HG03139 (cell line): ENCODE data around the gene LAMB4.

Experiments
- ATAC-seq: cut with Tn5 transposase; IDR thresholded peaks from one replicate; pipeline ENCODE4 v1.9.1; 2021; ENCODE audit not compliant: unreplicated experiment

LAMB4 gene

DNA sequence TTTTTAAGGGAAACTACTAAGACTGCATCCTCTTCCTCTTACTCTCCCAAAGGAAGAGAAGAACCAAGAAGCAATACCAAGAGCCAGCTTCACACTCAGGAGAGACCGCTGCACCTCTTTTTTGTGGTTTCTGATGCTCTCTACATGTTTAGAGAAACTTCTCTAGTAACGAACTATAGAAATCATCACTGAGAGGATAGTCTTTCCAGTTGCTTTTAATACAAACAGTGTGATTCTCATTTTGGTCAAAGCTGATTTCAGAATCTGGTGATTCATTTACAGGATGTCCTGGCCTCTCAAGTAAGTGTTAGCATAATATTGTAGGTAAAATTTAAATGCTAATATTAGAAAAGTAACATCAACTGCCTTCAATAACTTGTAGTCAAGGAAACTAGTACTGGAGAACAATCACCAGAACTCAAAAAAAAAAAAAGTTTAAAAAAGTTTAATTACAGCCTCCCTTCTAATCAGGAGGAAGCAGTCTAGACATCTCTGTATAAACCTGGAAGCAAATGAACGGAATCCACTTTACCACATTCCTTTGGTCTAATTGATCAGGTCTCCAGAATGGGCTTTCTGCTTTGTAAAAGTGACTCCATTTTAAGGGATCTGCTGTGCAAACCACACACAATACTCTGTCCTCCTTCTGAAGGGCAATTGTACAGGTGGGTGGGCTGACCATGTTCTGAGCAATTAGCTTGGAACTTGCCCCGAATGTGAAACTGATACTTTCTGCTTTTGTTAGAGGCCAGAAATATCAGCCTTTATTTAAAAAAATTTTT is 130.2 kb downstream of the LAMB4 start:
- no peak for ATAC-seq

DNA sequence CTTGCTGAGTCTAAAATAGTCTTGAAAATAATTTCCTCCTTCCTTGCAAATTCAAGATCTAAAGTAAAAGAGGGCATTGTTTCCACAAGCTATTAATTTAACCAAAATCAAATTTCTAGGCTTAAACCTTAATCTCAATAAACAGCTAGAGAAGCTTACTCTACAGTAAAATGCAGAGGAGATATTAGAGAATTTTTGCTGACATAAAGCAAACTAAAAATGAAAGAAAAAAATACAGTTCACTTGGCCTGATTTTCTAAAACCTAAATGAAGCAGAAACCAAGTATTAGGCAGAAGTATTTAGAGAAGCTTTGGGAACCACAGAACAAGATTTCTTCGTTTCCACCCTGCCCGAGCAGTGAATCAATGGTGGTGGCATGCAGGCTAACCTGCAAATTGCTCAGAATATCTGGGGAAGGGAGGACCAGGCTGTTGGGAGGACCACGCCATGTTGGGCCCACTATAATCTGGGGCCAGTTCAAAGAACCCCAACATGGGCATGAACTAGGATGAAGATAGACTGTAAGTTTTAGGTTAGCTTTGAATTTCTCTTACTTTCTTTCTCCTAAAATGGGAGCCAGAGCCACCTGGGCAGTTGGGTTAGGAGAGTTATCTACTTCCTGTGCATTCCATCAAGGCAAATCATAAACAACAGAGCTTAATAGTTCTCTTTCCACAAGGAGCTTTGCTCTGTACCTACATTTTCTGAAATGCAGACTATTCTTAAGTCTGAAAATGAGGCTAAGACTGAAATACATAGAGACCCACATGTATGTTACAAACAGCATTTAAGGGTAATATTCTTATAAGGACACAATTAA is 131.3 kb downstream of the LAMB4 start:
- ATAC-seq = no peak

DNA sequence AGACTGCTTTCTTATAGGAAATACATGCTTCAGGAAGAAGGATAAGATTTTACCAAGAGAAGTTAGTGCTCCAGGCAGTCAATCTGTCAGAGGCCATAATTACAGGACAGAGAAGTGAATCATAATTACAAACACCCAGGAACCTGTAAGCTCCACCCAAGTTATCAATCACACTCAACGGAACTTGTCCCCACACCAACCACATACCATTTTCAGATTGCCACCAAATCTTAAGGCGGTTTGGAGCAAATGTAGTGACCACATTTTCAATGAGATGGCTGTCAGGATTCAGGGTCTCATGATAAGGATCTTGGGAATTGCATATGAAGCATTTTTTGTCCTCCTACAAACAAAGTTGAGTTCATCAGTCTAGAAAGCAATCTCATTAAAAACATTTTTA is 132.0 kb downstream of the LAMB4 start:
- ATAC-seq = no peak

DNA sequence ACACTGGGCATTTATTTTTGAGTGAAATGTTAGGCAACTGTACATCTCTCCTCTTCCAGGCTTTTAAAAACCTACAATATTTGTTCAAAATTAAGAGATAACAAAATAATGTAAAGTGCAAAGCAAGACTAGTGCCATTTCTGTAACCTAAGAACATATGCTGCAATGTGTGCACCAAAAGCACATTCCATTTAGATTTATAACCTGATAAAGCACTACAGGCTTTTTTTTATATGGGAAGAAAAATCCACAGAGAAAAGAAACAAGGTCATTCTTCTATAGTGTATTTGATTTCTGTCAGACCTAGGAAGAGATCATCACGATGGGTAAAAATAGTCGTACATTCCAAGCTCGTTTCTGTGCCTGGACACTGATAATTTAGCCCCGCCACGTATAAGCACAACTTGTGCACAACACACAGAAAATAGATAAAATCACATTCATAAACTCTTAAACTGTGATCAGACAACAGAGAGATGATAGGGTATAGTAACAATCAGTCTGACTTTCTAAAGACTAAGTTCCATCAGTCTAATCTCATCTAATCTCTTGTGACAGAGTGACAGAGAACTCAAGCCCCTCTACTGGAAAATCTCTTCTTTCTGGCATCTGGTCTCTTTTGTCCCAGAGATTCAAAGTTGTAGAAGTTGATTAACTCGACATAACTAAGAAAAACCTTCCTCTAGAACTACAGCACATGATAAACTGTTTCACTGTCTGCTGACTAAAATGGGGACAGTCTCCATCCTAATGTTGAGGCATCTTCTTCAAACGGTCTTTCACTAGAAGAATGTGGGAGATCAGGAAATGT is 133.9 kb downstream of the LAMB4 start:
- ATAC-seq = no peak

DNA sequence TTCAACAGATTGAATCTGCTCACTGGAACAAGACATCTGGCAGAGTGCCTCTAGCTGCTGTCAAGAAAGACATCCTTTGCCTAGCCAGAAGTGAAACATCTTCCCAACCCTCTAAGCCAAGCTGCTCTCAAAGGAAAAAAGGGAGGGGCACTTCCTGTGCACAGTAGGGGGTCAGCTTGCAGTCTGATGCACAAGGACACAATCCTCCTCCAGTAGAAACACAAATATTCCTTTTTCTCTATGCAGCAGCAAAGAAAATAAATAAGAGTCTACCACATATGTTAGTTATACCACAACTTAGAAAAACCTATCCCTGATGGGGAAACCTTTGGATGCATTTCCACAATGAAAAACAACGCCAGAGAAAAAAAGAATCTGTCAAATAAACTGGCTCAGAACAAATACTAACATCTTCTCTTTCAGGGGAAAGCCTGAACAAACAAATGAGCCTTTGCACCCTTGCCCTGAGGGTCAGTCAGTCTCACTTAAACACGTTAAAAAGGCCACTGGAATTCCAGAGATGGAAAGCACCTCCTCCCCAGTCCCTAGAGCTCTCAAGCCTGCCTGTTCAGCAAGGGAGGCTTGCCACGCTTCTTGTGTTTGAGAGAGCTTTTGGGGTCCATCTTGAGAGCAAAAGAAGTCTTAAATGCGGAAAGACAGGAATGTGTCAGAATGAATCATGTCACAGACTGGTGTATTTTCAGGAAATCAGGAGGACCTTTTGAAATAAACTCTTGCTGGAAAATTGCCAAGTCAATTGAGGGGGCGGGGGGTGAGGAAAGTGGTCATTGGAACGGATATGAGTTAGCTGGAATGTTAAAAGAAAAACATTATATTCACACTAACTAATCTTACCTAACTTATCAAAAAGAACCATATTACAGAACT is 134.7 kb downstream of the LAMB4 start:
- ATAC-seq = no peak

DNA sequence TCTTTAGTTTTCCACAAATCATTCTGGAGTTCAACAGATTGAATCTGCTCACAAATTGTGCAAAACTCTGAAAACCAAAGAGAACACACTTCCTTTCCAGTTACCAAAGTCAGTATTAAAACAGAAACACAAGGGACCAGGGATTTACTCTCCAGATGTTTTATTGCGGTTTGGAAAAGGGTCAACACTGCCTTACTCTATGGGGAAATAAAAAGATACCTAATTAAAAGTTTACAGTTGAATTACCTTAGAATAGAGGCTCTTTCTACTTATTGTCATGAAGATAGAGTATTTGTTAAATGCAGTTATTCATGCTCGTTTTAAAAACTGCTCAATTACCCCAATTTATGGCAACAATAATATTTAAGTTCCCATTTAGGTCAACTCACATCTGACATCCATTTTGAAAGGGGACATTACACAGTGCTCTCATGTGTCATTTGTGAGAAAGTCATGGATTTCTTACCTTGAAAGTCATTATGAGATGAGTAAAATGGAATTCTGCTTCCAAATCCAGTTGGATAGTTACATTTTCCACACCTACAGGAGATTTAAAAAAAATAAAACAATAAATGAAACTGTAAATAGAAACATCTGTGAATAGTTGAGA is 135.6 kb downstream of the LAMB4 start:
- no peak for ATAC-seq

DNA sequence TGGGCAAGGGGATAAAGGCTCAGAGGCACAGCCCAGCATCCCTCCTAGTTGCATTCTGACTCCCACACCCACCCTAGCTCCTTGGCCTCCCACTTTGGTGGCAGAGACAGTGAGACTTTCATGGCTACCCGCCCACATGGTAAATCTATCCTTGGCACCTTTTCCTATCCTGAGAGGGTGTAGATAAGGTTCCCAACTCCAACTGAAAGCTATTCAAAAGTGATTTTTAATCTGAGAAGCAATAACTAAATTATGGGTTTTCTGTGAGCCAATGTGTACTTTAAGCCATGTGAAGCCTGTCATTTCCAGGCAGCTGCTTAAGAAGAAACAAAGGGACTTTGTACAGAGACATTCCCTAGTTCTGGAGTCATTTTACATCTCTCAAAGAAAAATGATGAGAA is 136.3 kb downstream of the LAMB4 start:
- no peak for ATAC-seq

DNA sequence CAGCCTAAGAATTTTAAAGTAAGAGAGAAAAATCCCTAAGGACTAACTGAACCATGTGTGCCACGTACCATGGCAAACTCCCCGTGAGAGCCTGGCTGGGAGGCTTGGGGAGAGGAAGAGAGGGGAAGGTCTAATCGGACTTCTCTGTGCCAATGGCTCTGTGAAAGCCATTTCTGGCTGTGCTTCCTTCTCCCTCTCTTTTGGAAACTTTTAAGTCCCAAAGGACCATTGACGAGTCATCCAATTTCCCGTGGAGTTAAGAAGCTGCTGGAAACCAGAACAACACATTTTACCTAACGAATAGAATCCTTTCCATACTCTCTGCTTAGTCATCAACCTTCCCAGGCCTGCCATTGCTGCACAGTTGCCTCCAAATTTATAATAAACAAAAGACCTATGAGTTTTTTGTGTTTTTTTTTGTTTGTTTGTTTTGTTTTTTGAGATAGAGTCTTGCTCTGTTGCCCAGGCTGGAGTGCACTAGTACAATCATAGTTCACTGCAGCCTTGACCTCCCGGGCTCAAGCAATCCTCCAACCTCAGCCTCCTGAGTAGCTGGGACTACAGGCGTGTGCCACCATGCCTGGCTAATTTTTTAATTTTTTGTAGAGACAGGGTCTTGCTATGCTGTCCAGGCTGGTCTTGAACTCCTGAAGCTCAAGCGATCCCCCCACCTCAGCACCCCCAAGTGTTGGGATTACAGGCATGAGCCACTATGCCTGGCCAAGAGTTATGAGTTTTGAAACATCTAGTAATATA is 140.4 kb downstream of the LAMB4 start:
- no peak for ATAC-seq

DNA sequence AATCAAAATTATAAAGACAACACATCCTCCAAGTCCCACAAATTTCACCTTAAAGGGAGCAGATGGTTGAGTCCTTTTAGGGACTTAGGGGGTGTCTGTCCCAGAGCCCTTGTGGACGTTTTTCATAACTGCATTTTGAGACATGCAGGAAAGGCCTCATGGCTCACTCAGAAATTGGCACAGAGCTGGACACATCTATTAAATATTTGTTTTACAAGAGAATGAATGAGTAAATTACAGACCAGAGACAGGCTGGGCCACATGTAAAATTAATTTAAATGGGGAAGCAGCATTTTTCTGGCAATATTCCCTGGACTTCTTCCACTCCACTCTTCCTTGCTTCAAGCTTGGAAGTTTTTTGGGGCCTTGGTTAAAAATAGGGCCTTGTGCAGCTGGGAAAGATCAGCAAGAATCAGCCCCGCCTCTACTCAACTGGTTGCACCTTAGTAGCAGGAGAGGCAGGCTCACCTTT is 147.2 kb downstream of the LAMB4 start:
- no peak for ATAC-seq

DNA sequence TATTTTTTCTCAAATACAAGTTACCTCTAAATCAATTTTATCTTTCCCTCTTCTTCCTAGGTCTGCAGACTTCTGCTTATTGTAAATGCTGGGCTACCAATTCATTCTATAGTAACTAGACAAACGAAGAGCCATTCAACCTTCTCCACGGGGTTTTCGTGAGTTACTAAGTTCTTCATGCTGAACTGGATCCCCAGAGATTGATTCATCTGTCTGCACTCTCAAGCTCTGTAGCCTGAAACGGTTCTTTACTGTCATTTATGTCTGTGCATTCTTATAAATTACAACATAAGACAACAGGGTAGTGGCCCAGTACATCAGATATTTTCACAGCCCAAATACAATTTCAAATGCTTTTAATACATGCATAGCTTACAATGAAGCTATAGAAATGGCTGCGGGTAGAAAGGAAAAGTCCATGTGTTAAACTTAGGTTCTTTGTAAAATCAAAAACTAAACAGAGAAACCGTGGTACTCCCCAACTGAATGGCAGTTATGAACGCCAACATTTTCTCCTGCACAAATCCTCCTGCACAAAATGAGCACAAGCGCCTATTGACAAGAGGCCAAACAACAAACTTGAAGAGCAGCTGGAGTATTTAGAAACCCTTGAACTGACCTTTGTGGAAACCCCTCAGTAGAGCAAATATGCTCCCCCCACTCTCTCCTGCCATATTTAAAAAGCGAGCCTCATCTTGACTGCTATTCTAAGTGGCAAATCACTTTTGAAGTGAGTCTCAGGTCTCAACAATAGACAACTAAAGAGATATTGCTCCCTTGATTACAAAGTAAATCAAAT is 147.9 kb downstream of the LAMB4 start:
- ATAC-seq = no peak

DNA sequence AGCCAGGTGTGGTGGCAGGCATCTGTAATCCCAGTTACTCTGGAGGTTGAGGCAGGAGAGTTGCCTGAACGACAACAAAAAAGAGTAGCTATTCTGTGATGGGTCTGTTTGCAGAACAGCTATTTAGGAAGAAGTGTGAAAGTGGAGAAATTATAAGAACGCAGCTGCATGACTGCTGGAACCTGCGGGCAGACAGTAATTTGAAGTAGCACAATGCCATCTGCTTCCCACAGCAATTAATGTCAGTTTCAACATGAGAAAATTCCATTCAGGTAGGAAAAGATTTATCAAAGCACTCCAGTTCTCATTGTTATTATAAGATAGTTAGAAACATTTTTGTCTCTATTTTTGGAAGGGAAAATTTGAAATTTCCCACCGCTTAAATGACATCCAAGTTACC is 148.7 kb downstream of the LAMB4 start:
- ATAC-seq = no peak

DNA sequence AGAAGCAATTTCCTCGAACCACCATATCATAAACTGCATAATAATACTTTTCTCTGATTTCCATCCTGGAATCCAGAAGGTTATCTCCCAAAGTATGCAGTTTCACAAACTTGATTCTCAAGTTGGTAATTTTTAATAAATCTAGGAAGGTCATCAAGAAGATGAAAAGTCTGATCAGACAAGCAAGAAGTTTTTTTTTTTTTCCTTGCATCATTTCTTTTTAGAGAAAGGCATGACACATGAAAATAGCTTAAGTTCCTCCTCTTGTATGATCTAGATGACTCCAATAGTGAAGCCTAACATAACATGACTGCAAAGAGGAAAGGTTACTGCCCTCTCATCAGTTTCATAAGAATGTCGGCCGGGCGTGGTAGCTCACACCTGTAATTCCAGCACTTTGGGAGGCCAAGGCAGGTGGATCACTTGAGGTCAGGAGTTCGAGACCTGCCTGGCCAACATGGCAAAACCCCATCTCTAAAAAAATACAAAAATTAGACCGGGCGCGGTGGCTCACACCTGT is 149.4 kb downstream of the LAMB4 start:
- no peak for ATAC-seq

DNA sequence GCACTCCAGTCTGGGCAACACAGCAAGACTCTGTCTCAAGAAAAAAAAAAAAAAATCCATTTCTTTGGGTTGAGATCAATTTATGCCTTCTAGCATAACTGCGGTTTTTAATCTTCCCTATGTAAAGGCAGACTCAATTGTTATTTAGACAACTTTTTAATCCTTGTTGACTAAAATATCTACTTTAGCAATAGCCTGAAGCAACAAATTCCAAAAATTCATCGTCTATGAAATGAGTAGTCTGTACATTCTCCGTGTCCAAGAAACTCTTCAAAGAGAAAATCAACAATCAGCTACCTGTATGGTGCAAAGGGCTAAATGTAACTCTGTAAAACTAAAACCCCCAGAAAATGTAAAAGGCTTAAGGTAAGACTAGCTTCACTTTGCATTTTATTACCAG is 150.0 kb downstream of the LAMB4 start:
- ATAC-seq = no peak

DNA sequence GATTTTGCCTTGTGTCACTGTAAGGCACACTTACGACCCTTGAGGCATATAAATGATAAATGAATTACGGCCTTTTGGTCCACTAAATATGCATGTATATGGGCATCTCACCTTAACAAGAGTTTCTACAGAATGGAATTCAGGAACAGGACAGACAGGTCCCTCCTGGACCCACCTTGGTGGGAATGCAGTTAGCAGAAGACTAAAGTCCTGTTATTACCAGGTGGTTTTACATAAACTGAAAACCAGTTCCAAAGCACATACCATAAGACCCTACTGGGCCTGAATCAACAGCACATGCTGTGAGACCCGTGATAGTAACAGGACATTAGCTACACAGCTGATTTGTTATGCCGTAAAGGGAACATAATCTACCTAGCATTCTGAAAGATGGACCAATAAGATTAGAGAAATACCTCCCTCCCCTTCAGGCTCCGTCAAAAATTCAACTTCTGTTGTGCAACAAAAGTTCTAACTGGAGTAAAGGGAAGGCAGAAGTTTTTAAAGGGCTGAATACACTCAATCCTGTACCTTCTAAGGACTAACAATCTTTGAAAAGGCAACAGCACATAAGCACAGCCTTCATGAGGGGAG is 151.2 kb downstream of the LAMB4 start:
- no peak for ATAC-seq

DNA sequence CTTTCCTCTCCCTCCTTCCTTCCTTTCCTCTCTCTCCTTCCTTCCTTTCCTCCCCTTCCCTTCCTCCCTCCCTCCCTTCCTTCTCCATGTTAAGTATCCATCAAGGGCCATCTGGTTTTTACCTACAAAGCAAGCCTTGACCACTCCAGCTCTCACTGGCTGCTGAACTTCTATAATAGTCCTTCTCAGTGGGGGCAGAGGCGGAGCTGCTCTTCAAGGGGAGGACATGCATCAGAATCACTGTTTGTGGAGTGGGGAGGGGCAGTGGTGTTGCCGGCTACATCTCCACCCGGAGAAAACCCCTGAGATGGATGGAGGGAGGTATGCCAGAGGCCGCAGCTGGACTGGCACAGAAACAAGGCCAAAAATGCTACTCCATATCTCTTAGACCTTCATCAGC is 153.1 kb downstream of the LAMB4 start:
- ATAC-seq = no peak

DNA sequence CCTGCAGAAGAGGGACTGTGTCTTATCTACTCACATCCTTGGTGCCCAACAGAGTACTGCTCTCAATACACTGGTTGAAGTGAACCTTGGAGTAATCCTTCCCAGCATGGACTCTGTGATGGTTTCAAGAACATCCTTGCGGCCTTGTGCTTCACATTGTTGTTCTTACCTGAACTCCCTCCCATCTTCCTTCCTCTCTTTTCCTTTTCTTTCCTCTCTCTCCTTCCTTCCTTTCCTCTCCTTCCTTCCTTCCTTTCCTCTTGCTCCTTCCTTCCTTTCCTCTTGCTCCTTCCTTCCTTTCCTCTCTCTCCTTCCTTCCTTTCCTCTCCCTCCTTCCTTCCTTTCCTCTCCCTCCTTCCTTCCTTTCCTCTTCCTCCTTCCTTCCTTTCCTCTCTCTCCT is 153.5 kb downstream of the LAMB4 start:
- no peak for ATAC-seq

DNA sequence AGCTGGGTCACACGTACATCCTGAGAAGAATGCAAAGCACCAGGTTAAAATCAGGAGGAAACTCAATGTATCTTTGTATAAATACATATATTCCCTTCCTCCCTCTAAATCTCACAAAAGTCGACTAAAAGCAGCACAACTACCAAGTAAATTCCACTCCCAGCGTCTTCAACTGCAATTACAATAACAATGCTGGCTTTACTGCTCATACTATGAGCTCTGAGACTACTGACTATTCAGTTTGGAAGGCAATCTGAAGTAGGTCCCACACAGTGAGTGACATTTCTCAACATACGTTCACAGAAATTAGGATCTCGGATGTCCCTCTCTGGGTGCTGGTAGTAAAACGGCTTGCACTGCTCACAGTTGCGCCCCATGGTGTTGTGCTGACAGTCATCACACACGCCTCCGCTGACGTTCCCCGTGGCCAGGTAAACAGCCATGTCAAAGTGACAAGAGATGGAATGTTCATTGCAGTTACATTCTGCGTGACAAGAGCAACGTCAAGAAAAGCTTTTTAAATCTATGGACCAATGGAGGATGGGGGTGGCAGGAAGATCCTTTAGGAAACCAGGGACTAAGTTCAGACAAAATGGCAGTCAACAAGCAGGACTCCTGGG is 154.7 kb downstream of the LAMB4 start:
- no peak for ATAC-seq
